Measurements from ENCODE around the gene FCF1.
A peak's percentile ranks its signal among the peaks of the same experiment; 100 is the strongest.

Gene FCF1, protein sequence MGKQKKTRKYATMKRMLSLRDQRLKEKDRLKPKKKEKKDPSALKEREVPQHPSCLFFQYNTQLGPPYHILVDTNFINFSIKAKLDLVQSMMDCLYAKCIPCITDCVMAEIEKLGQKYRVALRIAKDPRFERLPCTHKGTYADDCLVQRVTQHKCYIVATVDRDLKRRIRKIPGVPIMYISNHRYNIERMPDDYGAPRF

GRCh38 chr14:74712499-74713394 lies at the start of gene FCF1, which contains the start of gene AREL1:
FCF1 (plus strand) TSS chr14:74713144; CDS start chr14:74713198, 54 bp downstream.
AREL1 (minus strand) TSS chr14:74713080; CDS start chr14:74685615, 27,465 bp downstream.
- DNase-seq (ENCODE audit: low read depth): peak; percentile 68

GRCh38 chr14:74663884-74664283 lies 49.1 kb upstream of the FCF1 start:
- DNase-seq (ENCODE audit: low read depth): no peak

- no peak for DNase-seq (ENCODE audit: low read depth)
Measured at GRCh38 chr14:74664717-74665116, 48.2 kb upstream of the FCF1 start.

DNA sequence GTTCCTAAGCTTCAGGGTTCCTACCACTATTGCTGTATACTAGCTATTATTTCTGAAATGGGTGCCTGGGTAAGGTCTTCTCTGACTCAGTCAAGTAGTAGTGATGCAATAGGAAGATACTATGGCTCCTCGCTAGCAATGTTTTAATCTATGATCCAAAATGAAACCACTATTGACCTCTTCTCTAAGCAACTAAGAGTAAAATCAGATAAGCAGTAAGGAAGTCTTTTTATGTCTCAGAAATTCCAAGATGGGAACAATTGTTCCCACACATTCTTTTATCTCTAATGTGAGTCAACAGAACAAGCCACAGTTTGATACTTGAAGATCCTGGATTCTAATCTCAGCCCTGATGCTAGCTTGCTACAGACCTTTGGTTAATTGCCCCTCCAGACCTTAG lies 45.2 kb upstream of the FCF1 start:
- no peak for DNase-seq (ENCODE audit: low read depth)

DNA sequence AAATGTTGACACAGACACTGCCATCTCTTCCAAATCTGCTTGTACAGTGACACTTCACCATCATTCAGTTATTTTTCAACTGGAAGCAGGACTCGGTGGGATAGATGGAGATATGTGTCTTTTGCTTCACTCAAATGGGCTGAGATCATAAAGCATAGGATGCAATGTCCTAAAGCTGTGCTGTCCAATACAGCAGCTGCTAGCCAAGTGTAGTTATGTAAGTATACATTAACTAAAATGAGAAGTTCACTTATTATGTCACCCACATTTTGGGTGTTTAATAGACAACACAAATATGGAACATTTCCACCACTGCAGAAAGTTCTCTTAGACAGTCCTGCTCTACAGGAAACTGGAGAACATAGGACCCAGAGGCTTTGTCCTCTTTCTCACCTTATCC lies 43.7 kb upstream of the FCF1 start:
- no peak for DNase-seq (ENCODE audit: low read depth)

DNA sequence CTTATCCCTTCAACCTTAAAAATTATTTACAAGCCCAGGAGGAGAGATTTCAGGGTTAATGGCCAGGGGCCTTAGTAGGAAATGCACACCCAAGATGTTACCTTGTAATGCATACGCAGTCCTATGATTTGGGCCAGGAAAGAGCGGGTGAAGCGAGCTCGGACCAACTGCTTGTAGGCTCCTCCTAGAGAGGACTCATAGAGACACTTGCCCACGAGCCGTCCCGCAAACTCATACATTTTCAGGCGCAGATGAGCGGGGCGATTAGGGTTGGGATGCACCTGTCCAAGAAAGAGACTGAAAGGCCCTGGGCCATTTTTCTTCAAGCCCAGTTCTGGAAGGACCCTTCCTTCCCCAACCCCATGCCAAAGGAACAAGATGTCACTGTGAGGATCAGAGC lies 43.1 kb upstream of the FCF1 start:
- no peak for DNase-seq (ENCODE audit: low read depth)

DNA sequence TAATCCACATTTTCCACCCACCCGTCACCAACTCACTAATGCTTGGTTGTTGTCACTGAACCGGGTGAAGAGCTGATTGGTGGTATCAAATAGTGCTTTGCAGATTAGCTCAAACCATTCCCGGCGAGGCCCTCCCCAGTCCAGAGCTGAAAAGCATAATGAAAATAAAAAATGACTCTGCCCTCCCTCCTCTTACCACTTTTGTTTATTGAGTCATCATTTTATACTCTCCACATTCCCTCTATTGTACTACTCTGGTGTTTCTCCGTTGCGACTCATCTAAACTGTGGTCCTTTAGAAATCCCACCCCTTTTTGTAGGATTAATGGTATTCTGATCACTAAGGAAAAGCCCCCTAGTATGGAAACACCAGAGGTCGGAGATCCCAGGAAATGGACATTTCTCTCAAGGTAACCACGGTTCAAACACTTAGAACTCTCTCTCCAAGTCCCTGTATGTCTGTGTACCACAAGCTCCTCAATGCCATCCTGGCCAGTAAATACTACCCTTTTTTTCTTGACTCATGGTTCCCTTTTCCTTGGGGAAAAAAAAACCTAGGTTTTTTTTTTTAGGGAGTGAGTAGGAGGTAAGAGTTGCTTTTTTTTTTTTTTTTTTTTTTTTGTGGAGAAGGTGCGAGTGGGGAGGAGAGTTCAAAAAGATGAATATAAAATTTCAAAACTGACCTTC lies 42.1 kb upstream of the FCF1 start:
- no peak for DNase-seq (ENCODE audit: low read depth)

GRCh38 chr14:74671789-74672188 lies 41.2 kb upstream of the FCF1 start:
- no peak for DNase-seq (ENCODE audit: low read depth)

DNA sequence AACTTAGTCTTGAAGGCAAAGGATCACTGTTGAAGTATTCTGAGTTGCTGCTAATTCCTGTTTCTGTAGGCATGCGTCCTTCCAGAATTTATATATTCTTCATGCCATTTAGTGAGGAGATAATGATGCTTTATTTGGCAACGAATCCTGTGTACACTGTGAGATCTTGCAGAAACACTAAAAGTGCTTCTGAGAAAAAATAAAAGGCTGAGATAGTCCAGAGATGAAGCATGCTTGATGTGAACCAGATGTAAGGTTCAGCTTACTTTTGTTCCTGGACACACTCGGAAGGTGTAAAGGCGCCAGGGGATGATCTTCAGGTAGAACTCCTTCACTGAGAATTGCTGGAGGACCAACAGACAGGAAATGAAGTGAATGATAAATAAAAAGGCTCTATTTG lies 39.2 kb upstream of the FCF1 start:
- no peak for DNase-seq (ENCODE audit: low read depth)

DNA sequence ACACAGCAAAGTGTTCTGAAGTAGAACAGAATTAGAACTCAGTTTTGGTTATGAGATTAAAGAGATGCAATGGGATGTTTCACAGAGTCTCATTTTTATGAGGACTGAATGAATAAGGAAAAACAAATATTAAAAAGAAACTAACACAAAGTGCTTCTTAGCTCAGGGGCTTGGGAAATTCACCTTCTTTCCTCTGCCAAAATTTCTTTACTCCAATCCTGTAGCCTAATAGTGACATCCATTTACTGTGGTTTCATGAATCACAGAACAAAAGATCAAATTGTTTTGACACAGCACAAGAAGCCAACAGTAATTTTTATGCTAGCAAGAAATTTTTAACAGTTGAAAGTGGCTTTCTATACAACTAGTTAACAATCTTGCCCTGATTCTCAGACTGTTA lies 37.7 kb upstream of the FCF1 start:
- no peak for DNase-seq (ENCODE audit: low read depth)

- no peak for DNase-seq (ENCODE audit: low read depth)
Measured at GRCh38 chr14:74682169-74682952, 30.6 kb upstream of the FCF1 start.

DNA sequence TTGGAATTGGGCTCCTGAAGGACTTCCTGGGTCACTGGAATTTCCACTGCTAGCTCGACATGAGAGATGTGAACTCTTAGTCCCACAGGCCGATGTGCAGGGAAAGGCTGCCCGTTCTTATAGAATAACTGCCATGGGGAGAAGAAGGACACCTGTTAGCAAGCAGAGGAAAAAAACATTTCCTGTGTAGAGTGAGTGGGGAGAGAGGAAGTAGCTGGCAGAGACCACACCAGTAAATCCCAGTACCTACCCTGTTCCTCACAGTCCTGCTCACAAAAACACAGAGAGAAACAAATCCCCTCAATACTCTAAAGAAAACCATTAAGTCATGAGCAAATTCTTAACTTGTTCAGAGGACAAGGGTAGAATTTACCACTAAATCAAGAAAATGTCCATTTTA lies 29.5 kb upstream of the FCF1 start:
- no peak for DNase-seq (ENCODE audit: low read depth)

GRCh38 chr14:74684434-74684833 lies 28.5 kb upstream of the FCF1 start:
- DNase-seq (ENCODE audit: low read depth): no peak

DNA sequence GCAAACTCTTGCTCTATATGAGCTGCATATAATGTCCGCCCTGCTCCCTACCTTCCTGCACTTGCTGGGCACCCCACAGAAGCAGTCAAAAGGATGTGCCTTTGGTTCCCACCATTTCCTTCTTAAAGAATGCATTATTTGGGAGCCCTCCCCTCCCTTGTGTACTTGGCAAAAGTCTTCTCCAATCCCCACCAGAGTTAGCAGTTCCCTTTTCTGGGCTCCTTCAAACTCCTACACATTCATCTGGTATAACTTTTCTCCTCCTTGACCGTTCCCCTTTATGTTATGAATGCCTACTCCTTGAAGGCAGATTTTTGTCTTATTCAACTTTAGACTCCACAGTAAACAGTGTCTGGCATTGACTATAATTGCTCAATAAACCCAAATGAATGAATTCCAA lies 27.9 kb upstream of the FCF1 start:
- DNase-seq (ENCODE audit: low read depth): no peak

GRCh38 chr14:74685921-74686678 lies 26.8 kb upstream of the FCF1 start:
- no peak for DNase-seq (ENCODE audit: low read depth)

GRCh38 chr14:74691456-74691855 lies 21.5 kb upstream of the FCF1 start:
- DNase-seq (ENCODE audit: low read depth): no peak

GRCh38 chr14:74693191-74693590 lies 19.8 kb upstream of the FCF1 start:
- DNase-seq (ENCODE audit: low read depth): no peak

- no peak for DNase-seq (ENCODE audit: low read depth)
Measured at GRCh38 chr14:74695406-74695805, 17.5 kb upstream of the FCF1 start.

GRCh38 chr14:74697011-74697410 lies 15.9 kb upstream of the FCF1 start:
- DNase-seq (ENCODE audit: low read depth): no peak

DNA sequence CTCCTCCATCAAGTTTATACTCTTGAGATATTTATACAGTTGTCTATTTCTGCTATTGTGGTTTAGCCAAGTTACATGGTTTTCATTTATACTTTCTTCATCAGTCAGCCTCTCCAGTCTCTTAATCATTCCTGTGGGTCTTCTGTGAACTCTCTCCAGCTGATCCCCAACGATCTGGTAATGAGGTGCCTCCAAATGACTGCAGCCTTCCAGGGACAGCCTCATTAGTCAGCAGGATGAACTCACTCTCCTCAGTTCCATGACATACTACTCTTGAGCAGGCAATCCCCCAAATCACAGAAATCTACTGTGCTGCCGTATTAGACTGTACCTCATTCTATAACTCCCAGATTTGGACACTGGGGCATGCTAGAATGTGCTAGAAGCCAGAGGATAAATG lies 15.4 kb upstream of the FCF1 start:
- DNase-seq (ENCODE audit: low read depth): peak; percentile 66

- no peak for DNase-seq (ENCODE audit: low read depth)
Measured at GRCh38 chr14:74697976-74698375, 15.0 kb upstream of the FCF1 start.
